Thymus (tissue), 11 donors: ENCODE results near the gene ALDH1L1. TPM values are rescaled to one million over a fixed set of nuclear protein-coding genes. Genes with fewer than 3 reads are reported as not detected.

Source experiments
- DNase-seq, 9 donors: peaks; one replicate each; pipeline ENCODE4 v3.0.0-alpha.2; 2013; ENCODE audit warnings: low spot score in 9 of 9, low read depth in 6 of 9, missing footprints in 1 of 9
- H3K27ac ChIP-seq, 2 donors: one replicate each; pipeline ENCODE4 v1.5.1; 2013; ENCODE audit warnings: control low read depth in 1 of 2, low read depth in 1 of 2, low read length in 1 of 2, mild to moderate bottlenecking in 1 of 2, moderate library complexity in 1 of 2
- H3K27me3 ChIP-seq, 2 donors: one replicate each; pipeline ENCODE4 v1.5.1; 2013; ENCODE audit warnings: low read length in 1 of 2; ENCODE audit not compliant: control insufficient read depth in 2 of 2, insufficient read depth in 1 of 2
- H3K36me3 ChIP-seq, 2 donors: one replicate each; pipeline ENCODE4 v1.5.1; 2013; ENCODE audit warnings: low read length in 1 of 2, mild to moderate bottlenecking in 1 of 2, moderate library complexity in 1 of 2; ENCODE audit not compliant: control insufficient read depth in 2 of 2, insufficient read depth in 2 of 2
- H3K4me1 ChIP-seq, 2 donors: one replicate each; pipeline ENCODE4 v1.5.1; 2013; ENCODE audit warnings: low read length in 2 of 2; ENCODE audit not compliant: control insufficient read depth in 2 of 2, insufficient read depth in 2 of 2
- H3K4me3 ChIP-seq, 2 donors: one replicate each; pipeline ENCODE4 v1.5.1; 2013; ENCODE audit warnings: low read length in 2 of 2, control low read depth in 1 of 2, mild to moderate bottlenecking in 1 of 2
- H3K9me3 ChIP-seq, 2 donors: one replicate each; pipeline ENCODE4 v1.5.1; 2013; ENCODE audit warnings: low read length in 1 of 2, mild to moderate bottlenecking in 1 of 2; ENCODE audit not compliant: control insufficient read depth in 2 of 2, insufficient read depth in 1 of 2
- WGBS: extraction: QIAGEN DNeasy Blood & Tissue Kit; methylation state at CpG from one replicate; pipeline ENCODE4 v1.1.7; 2013; 5-methylcytosine and 5-hydroxymethylcytosine counted together
- polyA plus RNA-seq: library from polyadenylated mRNA; stranded (reverse); fragments of 200-250 nt; gene quantifications from one replicate; pipeline ENCODE4 v1.2.3, GENCODE V29; 2013
- total RNA-seq: library from RNA; stranded (reverse); fragments of 120-200 nt; gene quantifications from one replicate; pipeline ENCODE4 v1.2.4, GENCODE V29; 2013
- donor health status: healthy.

ALDH1L1 gene
- total and polyA plus RNA-seq, 2 donors: 0.85 to 15.6 TPM

DNA sequence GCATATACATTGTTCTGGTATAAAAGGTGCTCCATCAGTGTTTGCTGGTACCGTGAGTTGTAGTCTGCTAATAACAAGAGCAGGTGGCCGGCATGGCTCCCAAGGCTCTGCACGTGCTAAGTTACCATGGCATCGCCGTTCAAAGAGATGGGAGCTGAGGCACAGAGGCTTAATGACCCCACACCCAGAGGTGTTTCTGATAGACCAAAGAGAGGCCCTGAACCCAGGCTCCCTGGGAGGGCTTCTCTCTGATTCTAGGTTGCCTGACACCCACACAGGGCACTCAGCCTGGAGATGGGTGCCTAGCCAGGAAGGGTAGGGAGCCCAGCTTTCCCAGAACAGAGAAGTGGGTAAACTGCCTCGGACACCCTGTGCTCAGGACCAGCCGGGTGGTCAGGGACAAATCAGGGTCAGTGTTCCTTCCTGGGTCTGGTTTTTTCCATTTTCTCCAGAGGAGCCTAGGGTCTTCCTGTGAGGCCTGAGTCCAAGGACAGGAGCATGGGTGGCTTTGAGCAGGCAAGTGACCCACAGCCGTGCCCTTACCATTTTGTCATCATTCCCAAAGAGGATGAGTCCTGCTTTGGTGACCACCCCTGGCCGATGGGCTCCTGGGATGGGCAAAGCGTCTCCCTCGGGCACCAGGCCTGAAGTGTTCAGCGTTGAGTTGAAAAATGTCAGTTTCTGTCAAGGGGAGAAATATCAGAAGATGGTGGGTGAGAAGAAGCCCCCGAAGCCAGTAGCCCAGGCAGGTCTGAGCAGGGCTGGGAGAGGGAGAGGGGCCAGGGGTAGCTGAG is 27.3 kb downstream of the ALDH1L1 start:
- Histone ChIP-seq H3K9me3 (no peaks in the 10 kb centered on the region), H3K27ac (no peak overlapping the region), H3K27me3 (no peaks in the 10 kb centered on the region), H3K4me1 (no peaks in the 10 kb centered on the region), H3K36me3 (no peaks in the 10 kb centered on the region), H3K4me3 (no peak overlapping the region)
- 96% methylated on average over 13 of the region's 13 CpGs for WGBS
- no peak for DNase-seq

DNA sequence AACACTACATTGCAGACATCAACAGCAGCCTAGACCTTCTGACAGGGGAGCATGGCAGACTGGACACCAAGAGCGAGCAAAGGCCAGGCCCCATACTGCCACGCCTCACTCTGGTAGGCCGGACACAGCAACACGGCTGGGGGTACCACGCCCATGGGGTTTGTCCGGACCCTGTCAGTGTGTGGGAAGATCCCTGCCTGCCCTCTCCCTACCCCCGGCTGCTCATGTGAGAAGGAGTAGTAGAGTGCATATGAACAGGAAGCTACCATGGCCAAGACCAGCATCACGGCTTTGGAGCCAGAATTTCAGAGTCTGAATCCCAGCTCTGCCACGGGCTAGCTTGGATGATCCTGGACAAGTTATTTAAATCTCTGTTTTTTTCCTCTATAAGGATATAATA is 27.9 kb downstream of the ALDH1L1 start:
- Histone ChIP-seq H3K4me3 (no peak overlapping the region), H3K4me1 (no peaks in the 10 kb centered on the region), H3K9me3 (no peaks in the 10 kb centered on the region), H3K27me3 (no peaks in the 10 kb centered on the region), H3K36me3 (no peaks in the 10 kb centered on the region), H3K27ac (no peak overlapping the region)
- no peak for DNase-seq
- WGBS: 97% methylated on average over 9 of the region's 9 CpGs

DNA sequence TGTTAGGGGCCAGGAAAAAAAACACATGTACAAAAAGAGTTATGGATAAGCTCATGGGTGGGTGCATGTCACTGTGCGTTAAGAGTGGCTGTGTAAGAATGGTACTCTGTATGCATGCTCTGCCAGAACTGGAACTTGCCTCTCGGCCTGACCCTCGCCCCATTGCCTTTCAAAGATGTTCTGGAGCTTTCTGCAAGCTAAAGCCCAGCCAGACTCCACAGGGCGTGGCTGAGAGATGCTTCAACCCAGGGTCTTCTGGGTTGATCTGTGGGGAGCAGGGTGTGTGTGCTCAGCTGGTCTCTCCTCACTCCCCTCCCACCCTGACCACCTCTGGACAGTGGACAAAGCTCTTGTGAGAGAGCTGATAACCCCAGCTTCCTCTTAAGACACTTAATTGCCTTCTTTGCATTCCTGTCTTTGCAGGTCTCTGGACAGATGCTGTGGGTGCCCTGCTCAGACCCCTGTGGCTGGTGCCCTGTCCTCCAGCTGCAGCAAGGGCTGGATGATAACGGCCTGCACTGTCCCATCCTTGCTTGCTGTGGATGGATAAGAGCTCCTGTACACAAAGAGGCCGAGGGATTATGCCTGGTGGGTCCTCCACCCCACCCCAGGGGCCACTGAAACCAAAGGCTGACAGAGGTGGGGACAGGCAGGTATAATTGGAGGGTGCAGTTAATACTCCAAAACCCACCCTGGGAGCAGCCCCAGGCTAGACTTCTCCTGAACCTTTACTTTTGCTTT is 28.7 kb downstream of the ALDH1L1 start:
- Histone ChIP-seq H3K4me3 (no peak overlapping the region), H3K36me3 (no peaks in the 10 kb centered on the region), H3K27ac (no peak overlapping the region), H3K4me1 (no peaks in the 10 kb centered on the region), H3K9me3 (no peaks in the 10 kb centered on the region), H3K27me3 (no peaks in the 10 kb centered on the region)
- DNase-seq: no peak
- 89% methylated on average over 6 of the region's 6 CpGs for WGBS

DNA sequence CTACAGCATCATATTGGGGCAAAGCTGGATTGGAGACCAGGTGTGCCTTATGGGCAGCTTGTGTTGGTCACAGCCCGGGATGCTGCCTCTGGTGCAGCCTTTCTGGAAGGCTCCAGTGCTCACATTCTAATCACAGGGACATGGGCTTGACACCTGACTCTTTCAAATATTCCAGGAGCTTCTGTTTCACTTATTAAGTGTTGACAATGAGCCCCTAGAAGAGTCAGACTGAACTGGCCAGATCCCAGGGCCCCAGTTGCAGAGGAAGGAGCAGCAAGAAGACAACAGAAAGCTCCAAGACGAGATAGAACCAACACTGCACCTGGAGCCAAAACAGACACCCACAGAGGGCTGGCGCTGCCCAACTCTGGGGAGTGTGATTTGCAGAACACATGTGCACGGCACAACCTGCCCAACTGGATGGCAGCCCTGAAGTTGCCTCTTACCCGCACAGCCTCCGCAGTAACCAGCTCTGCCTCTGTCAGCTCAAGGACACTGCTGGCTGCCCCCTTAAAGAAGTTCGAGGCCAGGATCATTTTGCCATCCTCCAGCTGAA is 30.3 kb downstream of the ALDH1L1 start:
- Histone ChIP-seq H3K27ac (no peak overlapping the region), H3K4me3 (no peak overlapping the region), H3K36me3 (no peaks in the 10 kb centered on the region), H3K9me3 (no peaks in the 10 kb centered on the region), H3K4me1 (no peaks in the 10 kb centered on the region), H3K27me3 (no peaks in the 10 kb centered on the region)
- no peak for DNase-seq
- 94% methylated on average over 7 of the region's 7 CpGs for WGBS

GRCh38 chr3:126149256-126149902 is 31.0 kb downstream of the ALDH1L1 start:
- Histone ChIP-seq H3K36me3 (no peaks in the 10 kb centered on the region), H3K27me3 (no peaks in the 10 kb centered on the region), H3K27ac (no peak overlapping the region), H3K4me3 (no peak overlapping the region), H3K4me1 (no peaks in the 10 kb centered on the region), H3K9me3 (no peaks in the 10 kb centered on the region)
- 97% methylated on average over 3 of the region's 3 CpGs for WGBS
- DNase-seq: no peak

- Histone ChIP-seq H3K4me1 (no peaks in the 10 kb centered on the region), H3K36me3 (no peaks in the 10 kb centered on the region), H3K4me3 (no peak overlapping the region), H3K9me3 (no peaks in the 10 kb centered on the region), H3K27ac (no peak overlapping the region), H3K27me3 (peaks cover 0 to 3% of the 10 kb centered on the region in 2 donors)
- no peak for DNase-seq
- 92% methylated on average over 15 of the region's 15 CpGs for WGBS
These were observed 32.3 kb downstream of the ALDH1L1 start for GRCh38 chr3:126147932-126148683.

- Histone ChIP-seq H3K4me1 (no peaks in the 10 kb centered on the region), H3K9me3 (no peaks in the 10 kb centered on the region), H3K27ac (no peak overlapping the region), H3K27me3 (peaks cover 0 to 3% of the 10 kb centered on the region in 2 donors), H3K36me3 (no peaks in the 10 kb centered on the region), H3K4me3 (no peak overlapping the region)
- 92% methylated on average over 7 of the region's 7 CpGs for WGBS
- no peak for DNase-seq
These were observed 33.0 kb downstream of the ALDH1L1 start for GRCh38 chr3:126147147-126147931.

DNA sequence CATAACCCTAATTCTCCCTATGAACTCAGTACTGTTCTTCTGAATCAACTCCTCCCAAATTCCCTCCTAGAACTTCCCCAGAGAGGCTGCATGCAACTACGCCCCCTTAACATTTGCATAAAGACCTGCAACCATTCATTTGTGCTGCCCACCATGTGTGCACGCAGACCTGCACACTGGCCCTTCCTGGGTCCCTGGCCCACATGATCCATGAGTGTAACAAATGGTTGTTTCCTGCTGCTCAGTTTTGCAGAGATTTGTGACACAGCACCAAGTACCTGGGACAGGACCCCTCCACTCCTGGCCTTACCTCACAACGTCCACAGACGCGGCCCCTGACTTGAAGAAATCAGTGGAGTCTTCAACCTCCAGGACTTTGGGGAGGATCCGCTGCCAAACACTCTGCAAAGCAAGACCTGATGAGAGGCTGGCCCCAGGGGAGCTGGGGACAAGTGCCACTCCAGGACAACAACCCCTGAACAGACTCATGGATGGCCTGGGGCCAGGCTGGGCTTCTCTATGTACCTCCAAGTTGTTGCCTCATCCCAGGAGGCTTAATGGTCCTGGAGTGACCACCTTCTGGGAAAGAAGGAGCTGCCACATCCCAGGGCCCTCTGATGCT is 33.8 kb downstream of the ALDH1L1 start:
- Histone ChIP-seq H3K4me1 (no peaks in the 10 kb centered on the region), H3K4me3 (no peak overlapping the region), H3K9me3 (no peaks in the 10 kb centered on the region), H3K27ac (no peak overlapping the region), H3K27me3 (peaks cover 0 to 3% of the 10 kb centered on the region in 2 donors), H3K36me3 (no peaks in the 10 kb centered on the region)
- DNase-seq: no peak
- WGBS: 97% methylated on average over 6 of the region's 6 CpGs
